Bone marrow (tissue), 2 donors: ENCODE data around the gene SVEP1.
"Not testable (repeated sequence)": the region's sequence is repeated elsewhere in the genome, so short reads cannot be mapped to it uniquely, and the experiment has no call there.

Source experiments
- DNase-seq, 2 donors: peaks; one replicate each; lab custom pipeline; 2025; lab: John Stamatoyannopoulos, UW

Gene SVEP1

DNA sequence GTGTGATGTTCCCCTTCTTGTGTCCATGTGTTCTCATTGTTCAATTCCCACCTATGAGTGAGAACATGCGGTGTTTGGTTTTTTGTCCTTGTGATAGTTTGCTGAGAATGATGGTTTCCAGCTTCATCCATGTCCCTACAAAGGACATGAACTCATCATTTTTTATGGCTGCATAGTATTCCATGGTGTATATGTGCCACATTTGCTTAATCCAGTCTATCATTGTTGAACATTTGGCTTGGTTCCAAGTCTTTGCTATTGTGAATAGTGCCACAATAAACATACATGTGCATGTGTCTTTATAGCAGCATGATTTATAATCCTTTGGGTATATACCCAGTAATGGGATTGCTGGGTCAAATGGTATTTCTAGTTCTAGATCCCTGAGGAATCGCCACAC lies 220.5 kb downstream of the SVEP1 start:
- not testable (repeated sequence) for DNase-seq

- no peak for DNase-seq
Observed at GRCh38 chr9:110357505-110357904, 222.0 kb downstream of the SVEP1 start.

GRCh38 chr9:110356639-110357395 lies 222.7 kb downstream of the SVEP1 start:
- no peak for DNase-seq

- DNase-seq = no peak
Observed at GRCh38 chr9:110355911-110356310, 223.6 kb downstream of the SVEP1 start.

DNA sequence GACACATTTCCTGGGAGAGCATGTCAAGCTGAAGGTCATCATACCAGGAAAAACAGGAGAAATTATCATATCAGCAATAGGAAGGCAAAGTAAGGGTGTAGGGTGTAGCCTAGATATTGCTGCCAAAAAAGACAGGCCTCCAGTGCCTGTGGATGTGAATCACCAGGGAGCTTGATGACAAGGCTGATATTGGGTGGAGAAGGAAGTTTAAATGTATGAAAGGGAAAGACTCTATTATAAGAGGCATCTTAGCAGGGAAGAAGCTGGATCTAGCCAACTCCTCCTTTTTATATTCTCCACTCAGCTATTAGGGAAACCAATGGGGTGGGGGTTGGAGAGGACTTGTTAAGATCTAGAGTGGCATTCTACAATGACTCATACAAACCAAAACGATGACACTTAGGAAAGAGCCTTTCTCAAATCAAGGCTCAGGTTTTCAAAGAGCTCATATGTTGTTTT lies 228.5 kb downstream of the SVEP1 start:
- DNase-seq = no peak

DNA sequence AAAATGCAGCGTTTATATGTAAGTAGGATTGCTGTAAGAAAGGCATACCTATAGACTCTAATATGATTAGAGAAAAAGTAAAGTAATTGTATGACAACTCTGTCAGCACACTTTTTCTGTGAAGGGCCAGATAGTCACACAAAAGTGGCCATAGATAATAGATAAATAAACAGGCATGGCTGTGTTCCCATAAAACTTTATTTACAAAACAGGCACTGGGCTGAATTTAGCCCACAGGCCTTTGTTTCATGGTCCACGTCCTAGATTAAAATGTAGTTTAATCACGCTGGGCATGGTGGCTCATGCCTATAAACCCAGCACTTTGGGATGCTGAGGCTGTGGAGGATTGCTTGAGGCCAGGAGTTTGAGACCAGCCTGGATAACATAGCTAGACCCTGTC lies 233.2 kb downstream of the SVEP1 start:
- DNase-seq = no peak

GRCh38 chr9:110344821-110345220 lies 234.7 kb downstream of the SVEP1 start:
- DNase-seq = no peak

DNA sequence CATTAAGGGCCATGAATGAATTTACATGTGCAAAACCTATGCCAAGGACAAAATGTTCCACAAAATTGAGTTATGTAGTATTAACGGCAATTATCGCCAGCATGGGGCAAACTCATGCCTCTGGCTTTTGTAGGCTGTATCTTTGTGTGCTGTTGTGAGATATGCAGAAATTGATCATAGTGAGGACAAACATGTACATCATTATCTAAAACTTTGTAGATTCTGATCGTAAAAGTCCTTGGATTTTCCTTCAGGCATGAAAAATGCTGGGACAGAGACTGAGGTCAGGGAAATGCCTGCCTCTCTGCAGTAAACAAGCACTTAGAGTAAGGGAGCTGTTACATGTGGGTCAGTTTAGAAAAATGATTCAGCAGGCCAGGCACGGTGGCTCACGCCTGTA lies 236.0 kb downstream of the SVEP1 start:
- DNase-seq = no peak

- peak in 1 of 2 donors; percentile 7 for DNase-seq
Observed at GRCh38 chr9:110340306-110340705, 239.2 kb downstream of the SVEP1 start.

DNA sequence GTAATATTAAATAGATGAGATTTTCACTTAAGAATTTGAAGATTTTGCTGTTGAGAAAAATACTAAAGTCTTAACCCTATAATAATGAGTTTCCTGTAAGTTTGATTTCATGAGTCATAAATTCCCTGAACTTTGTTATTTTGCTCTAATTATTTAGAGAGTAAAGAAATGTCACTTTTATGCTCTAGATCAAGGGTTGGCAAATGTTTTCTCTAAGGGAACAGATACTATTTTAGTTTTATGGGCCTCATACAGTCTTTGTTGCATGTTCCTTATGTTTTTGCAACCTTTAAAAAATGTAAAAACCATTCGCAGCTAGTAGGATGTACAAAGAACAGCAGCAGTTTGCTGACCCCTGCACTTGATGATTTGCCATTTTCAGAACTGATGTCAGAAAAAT lies 241.4 kb downstream of the SVEP1 start:
- DNase-seq = no peak

GRCh38 chr9:110337727-110338126 lies 241.8 kb downstream of the SVEP1 start, which contains the start of gene TXNDC8:
Gene TXNDC8, minus strand, starts transcription at chr9:110337863.
- no peak for DNase-seq

GRCh38 chr9:110336363-110336762 lies 243.2 kb downstream of the SVEP1 start:
- no peak for DNase-seq

GRCh38 chr9:110334871-110335270 lies 244.7 kb downstream of the SVEP1 start:
- DNase-seq = no peak

DNA sequence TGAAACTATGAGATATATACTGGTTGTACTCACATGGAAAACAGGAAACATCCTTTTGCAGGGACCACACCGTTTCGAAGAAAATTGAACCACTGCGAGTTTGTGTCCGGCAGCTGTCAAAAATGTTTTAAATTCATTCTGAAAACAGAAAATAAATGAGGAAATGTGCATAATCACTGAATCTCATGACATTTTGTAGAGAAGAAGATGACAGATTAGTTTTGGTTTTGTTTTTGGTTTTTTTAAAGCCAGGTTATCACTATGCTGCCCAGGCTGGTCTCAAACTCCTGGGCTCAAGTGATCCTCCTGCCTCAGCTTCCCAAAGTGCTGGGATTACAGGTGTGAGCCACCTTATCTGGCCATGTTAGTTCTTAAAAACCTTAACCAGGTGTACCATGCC lies 245.4 kb downstream of the SVEP1 start:
- DNase-seq = peak in 1 of 2 donors; percentile 30

DNA sequence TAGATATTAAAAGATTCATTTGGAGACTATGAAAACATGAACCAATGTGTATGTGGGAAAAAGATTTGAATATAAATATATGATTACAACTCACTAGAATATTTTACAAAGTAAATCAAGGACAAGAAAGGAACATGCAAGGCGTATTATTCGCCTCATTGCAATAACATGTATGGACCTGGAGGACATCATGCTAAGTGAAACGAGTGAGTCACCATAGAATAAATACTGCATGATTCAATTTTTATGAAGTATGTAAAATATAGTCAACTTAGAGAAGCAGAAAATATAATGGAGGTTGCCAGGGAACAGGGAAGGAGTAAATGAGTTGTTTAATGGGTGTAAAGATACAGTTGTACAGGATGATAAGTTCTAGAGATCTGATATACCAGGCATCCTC lies 246.8 kb downstream of the SVEP1 start:
- DNase-seq = no peak

GRCh38 chr9:110330484-110331105 lies 248.9 kb downstream of the SVEP1 start:
- DNase-seq = no peak

GRCh38 chr9:110329639-110330230 lies 249.8 kb downstream of the SVEP1 start:
- peak in 1 of 2 donors; percentile 30 for DNase-seq

DNA sequence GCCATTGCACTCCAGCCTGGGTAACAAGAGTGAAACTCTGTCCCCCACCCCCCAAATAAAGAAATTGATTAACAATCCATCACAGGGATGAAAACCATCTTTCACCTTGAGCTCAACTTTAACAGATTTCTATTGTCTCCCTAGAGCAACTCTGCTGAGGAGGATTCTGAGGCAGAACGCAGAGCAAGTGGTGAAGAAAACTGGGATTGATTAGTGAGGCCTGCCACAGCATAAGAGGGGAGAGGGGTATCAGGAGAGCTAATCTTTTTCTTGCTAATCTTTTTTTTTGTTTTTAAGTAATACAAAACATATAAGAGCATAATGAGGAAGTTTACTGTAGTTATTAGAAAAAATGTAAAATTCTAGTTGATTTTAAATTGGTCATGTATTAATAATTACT lies 250.8 kb downstream of the SVEP1 start:
- no peak for DNase-seq

GRCh38 chr9:110327716-110328115 lies 251.8 kb downstream of the SVEP1 start:
- no peak for DNase-seq

DNA sequence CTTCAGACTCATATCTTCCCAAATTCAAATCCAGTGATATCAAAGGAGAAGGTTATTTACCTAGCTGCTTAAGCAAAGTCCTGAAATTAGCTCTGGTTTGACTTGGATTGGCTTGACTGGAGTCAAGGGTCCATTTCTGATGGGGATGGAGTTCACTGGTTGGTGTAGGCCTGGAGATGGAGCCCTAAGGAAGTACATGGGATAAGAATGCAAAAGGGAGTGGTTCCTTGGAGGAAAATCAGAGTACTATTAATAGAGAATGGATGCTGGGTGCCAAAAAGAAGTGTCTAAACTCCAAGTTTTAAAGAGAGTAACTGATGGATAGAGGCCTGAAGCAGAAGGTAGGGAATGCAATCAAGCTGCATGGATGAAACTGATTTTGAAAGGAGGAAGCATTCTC lies 255.7 kb downstream of the SVEP1 start:
- DNase-seq = no peak

- peak in 1 of 2 donors; percentile 5 for DNase-seq
Observed at GRCh38 chr9:110320651-110321445, 258.7 kb downstream of the SVEP1 start.

GRCh38 chr9:110319781-110320492 lies 259.6 kb downstream of the SVEP1 start:
- no peak for DNase-seq
